ENCODE results near the gene RAVER2.

DNA sequence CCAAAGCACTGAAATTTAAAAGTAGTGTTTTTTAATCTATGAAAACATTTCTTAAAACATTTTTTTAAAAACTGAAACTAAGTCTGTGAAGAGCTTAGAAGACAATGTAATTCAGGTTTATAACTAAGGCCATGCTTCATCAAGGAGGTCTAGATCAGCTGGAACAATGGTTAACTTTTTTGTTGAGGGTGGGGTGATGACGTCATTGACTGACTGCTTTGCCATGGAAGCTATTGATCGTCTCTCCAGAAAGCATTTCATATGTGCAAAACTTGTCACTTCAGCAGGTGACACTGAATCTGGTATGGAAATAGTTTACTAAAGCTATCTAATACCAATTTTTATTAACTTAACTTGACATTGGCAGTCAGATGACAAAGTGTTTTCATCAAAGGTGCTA lies 21.0 kb downstream of the RAVER2 start:
- TF ChIP-seq EZH2phosphoT487 (IDR thresholded peaks at IDR 0.05; ENCODE audit: insufficient read depth, low read depth) (no peak), EZH2 (IDR thresholded peaks at IDR 0.05; ENCODE audit: insufficient read depth, poor library complexity, severe bottlenecking) (no peak)

Measured in GM23248 (cell line).